ENCODE data around the gene VTCN1.

Gene VTCN1

DNA sequence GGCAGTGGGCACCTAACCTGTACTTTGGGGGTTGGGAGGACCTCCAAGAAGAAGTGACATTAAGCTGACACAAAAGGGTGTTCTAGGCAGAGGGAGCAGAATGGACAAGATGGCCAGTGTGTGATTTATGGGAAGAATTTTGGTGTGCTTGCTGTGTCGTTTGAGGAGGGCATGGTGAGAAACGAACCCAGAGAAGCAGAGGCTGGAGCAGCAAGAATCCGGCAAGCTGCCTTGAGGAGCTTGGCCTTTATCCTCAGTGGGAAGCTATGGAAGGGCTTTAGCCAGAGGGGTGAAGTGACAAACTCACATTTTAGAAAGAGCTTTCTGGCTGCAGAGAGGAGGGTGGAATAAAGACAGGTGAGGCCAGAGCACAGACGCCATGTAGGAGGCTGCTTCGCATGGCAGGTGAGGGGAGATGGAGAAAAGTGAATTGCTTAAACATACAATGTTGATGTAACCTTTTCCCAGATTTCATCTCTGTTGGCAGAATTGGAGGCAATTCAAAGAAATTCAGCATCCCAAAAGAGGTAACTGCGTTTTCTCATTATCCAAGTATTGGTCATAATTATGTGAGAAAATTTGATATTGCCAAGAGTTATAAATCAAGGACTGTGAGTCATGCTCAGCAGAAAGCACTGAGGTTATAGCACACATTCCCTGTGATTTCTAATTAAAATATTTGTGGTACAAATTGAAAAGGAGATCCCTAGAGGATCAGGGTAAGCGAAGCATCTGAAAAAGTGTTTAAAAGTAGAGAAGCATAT is 115.7 kb downstream of the VTCN1 start:
- no peak for DNase-seq (ENCODE audit: low spot score)

GRCh38 chr1:117093870-117094621 is 116.7 kb downstream of the VTCN1 start:
- DNase-seq (ENCODE audit: low spot score), result peak; percentile 39

Data from CD4-positive, alpha-beta T cell treated with Interleukin-2 at 100 ng/mL for 4 hours (primary cell).